Cerebellar cortex (tissue), 1 donor: ENCODE measurements around the gene VNN1.
A peak's percentile ranks its signal among the peaks of the same experiment; 100 is the strongest.
"Not testable (repeated sequence)": the region's sequence is repeated elsewhere in the genome, so short reads cannot be mapped to it uniquely, and the experiment has no call there.

Source experiments
- DNase-seq: peaks from one replicate; pipeline ENCODE4 v3.0.0-alpha.2; 2015; ENCODE audit warnings: low spot score

VNN1 gene

DNA sequence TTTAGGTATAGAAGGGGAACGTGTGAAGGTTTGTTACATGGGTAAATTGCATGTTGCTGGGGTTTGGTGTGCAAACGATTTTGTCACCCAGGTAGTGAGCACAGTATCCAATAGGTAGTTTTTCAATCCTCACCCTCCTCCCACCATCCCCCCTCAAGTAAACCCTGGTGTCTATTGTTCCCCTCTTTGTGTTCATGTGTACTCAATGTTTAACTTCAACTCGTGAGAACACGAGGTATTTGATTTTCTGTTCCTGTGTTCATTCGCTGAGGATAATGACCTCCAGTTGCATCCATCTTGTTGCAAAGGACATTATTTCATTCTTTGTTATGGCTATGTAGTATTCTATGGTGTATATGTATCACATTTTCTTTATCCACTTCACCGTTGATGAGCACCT is 11.6 kb upstream of the VNN1 start:
- no peak for DNase-seq

- no peak for DNase-seq
Observed at GRCh38 chr6:132719736-132720448, 6.0 kb upstream of the VNN1 start.

DNA sequence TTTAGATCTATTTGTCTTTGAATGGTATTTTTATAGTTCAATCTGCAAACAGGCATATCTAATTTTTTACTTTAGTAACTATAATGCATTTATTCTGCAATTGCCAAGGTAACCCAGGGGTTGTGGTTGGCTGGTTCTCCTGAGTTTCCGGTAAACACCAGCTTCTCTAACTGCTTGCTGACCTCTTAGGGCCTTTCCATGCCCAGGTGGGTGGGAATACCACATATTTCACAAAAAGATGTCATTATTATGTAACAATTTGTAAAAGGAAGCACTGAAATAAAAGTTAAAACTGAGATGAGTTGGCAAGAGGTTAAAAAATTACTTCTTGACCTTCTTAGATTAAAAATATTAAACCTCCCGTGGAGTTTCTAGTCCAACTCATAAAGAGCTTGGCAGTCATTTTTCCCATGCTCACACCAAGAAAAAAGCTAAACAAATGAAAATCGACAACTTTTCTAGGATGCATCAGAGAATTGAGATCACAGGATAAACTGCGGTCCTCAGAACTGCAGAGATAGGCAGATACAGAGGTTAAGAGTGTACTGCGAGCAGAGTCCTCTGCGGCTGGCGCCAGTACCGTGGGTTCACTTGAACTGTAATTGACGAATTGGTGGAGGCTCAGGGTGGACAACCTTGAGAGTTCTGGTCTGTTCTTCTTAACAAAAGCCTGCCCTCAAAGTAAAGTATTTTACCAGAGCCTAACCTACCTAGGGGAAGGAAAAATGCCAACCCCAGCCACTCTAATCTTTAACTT is 2.2 kb upstream of the VNN1 start:
- no peak for DNase-seq

DNA sequence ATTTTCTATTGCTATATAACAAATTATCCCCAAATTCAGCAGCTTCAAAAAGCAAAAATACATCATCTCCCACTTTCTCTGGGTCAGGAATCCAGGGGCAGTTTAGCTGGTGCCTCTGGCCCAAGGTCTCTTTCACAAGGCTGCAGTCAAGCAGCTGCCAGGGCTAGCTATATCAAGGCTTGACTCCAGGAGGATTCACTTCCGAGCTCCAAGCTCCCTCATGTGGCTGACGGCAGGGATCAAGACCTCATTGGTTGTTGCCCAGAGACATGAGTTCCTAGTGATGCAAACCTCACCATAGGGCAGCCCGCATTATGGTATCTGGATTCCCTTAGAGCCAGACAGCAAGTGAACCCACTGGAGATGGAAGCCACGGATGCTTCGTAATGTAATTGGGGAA is 1.3 kb upstream of the VNN1 start:
- DNase-seq = peak; percentile 36

GRCh38 chr6:132714160-132714559 is 305 bp upstream of the VNN1 start:
- no peak for DNase-seq

GRCh38 chr6:132712366-132712765 is 1.5 kb downstream of the VNN1 start:
- no peak for DNase-seq

DNA sequence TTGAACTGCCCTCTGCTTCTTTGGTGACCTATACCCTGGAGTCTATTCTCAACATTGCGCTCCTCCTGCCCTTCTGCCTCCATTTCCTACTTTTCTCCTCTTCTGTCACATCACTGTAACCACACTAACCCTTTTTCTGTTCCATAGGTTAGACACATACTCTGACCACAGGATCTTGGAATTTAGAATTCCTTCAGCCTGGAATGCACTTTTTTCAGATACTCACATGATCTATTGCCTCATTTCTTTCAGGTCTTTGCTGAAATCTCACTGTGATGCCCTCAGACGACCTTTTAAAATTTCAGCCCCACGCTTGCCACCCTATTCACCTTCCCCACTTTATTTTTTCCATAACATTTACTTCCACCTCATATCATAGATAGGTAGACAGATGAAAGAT is 5.1 kb downstream of the VNN1 start:
- DNase-seq = no peak

DNA sequence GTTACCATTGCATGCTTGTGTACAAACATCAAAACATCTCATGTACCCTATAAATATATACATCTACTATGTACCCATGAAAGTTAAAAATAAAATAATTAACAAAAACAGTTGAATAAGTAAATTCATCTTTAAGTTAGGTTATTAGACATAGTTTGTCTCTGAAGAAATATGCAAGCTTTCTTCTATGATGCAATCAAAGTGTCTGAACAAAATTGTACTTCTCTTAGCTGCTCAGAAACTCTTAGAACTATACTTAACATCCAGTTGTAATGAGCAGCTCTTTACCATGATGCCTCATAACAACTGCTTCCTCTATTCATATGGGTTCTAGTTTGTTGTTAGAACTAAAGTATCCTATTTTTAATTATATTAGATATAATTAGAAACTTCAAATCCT is 5.9 kb downstream of the VNN1 start:
- DNase-seq = no peak

DNA sequence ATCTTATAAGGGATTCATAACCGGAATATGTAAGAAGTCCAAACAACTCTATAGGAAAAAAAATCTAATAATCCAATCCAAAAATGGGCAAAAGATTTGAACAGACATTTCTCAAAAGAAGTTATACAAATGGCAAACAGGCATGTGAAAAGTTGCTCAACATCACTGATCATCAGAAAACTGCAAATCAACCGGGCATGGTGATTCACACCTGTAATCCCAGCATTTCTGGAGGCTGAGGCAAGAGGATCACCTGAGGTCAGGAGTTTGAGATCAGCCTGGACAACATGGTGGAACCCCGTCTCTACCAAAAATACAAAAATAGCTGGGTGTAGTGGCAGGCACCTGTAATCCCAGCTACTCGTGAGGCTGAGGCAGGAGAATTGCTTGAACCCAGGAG is 7.1 kb downstream of the VNN1 start:
- DNase-seq = not testable (repeated sequence)

- no peak for DNase-seq
Observed at GRCh38 chr6:132703936-132704335, 9.9 kb downstream of the VNN1 start.

- no peak for DNase-seq
Observed at GRCh38 chr6:132698608-132699007, 15.2 kb downstream of the VNN1 start.

DNA sequence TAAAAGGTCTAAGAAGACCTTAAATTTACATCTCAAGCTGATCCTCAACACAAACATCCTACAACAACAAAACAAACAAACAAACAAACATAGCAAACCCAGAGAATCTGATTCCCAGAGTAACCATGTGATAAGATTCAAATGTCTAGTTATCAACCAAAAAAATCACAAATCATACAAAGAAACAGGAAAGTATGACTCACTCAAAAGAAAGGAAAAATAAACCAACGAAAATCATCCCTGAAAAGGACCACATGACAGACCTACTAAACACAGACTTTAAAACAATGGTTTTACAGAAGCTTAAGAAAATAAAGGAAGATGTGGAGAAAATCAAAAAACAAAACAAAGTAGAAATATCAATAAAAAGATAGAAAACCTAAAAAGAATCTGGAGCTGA is 18.1 kb downstream of the VNN1 start:
- DNase-seq = no peak

DNA sequence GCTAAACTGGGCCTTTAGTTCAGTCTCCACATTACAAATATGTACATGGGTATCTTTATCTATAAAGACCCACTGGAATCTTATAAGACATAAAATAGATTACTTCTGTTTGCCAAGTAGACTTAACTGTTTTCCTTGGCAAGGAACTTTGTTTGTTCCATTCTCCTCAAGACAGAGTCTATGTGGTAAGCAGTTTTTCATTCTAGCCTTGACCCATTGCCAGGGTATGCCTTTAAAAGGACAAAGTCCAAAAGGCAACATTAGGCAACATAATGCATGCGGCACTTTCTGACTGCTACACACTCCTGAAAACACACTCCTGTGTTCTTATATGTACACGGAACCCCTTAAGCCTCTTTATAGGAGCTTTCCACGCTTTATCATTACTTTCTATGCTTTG is 20.4 kb downstream of the VNN1 start:
- DNase-seq = no peak

- DNase-seq = no peak
Observed at GRCh38 chr6:132690678-132691077, 23.2 kb downstream of the VNN1 start.

GRCh38 chr6:132687306-132687705 is 26.5 kb downstream of the VNN1 start:
- DNase-seq = no peak

DNA sequence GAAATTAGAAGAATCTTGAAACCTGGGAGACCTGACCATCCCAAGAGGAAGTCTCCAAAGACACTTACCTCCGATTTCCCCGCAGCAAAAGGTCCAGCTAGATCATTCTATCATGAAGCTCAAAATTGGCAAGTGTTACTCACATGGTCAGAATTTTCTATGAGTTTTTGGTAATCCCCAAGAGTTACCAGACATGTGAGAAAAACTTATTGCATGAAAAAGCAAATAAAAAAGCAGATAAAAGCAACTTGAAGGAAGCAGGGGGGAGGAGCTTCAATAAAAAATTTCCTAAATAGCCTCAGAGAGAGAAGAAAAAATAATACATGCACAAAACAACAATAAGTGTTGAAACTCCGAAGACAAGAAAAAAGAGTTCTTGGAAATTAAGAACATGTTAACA is 27.3 kb downstream of the VNN1 start:
- DNase-seq = no peak

DNA sequence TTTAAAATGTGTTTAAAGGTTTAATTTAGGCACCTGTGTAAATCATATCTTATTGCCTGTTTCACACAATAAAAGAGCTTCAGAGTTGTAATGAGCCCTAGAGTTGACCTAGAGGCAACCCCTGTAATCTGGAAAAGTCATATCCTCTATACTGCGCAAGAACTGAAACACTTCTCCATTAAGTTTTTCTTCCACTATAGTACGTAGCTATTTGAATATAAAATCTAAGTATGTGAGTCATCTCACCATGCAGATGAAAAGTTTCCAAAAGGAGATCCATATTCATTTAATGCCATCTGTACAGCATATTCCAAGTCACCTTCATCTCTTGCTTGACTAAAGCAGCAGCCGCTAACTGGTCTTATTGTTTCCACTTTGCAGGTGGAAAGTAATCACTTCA is 28.8 kb downstream of the VNN1 start:
- DNase-seq = no peak

GRCh38 chr6:132684272-132684671 is 29.6 kb downstream of the VNN1 start:
- no peak for DNase-seq

DNA sequence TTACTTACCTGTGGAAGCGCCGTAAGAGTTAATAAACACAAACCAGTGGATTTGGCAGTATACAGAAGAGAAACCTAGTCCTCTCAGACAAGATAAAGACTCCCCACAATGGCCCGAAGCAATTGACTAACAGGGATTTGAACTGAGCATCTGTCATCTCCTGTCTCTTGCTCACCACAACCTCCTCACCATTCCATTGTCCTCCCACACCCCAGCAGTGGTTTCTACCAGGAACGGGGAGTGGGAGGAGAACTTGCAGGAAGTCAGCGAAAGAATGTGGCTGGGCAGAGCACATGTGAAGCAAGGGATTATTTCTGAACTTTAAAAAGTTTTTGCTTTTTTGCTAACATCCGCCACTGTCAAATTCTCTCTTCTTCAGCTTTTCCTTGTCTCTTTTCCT is 30.3 kb downstream of the VNN1 start:
- no peak for DNase-seq

DNA sequence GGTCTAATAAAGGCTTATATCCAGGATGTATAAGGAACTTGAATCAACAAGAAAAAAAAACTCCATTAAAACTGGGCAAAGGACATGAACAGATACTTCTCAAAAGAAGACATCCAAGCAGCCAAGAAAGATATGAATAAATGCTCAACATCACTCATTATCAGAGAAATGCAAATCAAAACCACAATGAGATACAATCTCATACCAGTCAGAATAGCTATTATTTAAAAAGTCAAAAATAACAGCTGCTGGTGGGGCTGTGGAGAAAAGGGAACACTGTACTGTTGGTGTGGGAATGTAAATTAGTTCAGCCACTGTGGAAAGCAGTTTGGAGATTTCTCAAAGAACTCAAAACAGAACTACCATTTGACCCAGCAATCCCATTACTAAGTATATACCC is 34.8 kb downstream of the VNN1 start:
- DNase-seq = not testable (repeated sequence)

DNA sequence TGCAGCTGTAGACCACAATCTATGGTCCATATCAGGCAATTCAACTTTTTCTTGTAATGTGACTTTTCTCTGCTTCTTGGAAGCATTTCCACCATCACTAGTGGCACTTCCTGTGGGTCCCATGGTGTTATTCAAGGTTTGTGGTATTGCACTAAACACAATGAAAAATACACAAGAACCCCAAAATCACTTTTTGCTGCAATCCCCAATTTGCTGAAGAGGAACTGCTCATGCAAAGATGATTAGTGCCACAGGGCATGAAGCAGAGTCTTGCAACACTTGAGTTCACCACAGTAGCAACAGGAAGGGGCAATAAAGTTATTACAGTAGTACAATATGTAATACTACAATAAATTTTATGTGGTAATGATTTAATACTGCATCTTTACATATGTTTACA is 38.1 kb downstream of the VNN1 start:
- DNase-seq = no peak

DNA sequence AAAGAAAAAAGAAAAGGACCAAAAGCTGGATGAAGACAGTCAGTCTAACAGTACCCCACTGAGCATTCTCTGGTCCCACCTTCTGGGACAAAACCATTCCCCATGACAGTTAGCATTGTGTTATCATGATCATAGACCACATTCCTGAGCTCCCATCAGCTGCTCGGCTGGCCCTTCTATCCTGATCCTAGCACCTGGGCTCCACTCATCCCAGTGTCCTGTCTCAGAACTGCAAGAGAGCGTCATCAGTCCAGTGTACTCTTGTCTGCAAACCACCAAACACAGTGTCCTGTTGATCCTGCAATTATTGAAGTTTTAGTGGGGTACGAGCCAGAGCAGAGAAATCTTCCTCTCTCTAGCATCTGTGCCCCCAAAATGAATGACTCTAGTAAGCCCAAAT is 38.9 kb downstream of the VNN1 start:
- DNase-seq = no peak

GRCh38 chr6:132673376-132674094 is 40.3 kb downstream of the VNN1 start:
- DNase-seq = no peak
